Forelimb muscle (tissue), 1 donor: ENCODE results near the gene RHOD. TPM values are rescaled to one million over a fixed set of nuclear protein-coding genes. Genes with fewer than 3 reads are reported as not detected.

Source experiments
- DNase-seq: peaks from one replicate; pipeline ENCODE4 v3.0.0-alpha.2; 2013; ENCODE audit warnings: low read depth
- polyA plus RNA-seq: library from polyadenylated mRNA; unstranded; fragments of 120-200 nt; gene quantifications from one replicate; pipeline ENCODE4 v1.2.1, GENCODE V29; 2013; ENCODE audit not compliant: insufficient read length

RHOD gene
- polyA plus RNA-seq, 1 donor = 18.5 TPM

DNA sequence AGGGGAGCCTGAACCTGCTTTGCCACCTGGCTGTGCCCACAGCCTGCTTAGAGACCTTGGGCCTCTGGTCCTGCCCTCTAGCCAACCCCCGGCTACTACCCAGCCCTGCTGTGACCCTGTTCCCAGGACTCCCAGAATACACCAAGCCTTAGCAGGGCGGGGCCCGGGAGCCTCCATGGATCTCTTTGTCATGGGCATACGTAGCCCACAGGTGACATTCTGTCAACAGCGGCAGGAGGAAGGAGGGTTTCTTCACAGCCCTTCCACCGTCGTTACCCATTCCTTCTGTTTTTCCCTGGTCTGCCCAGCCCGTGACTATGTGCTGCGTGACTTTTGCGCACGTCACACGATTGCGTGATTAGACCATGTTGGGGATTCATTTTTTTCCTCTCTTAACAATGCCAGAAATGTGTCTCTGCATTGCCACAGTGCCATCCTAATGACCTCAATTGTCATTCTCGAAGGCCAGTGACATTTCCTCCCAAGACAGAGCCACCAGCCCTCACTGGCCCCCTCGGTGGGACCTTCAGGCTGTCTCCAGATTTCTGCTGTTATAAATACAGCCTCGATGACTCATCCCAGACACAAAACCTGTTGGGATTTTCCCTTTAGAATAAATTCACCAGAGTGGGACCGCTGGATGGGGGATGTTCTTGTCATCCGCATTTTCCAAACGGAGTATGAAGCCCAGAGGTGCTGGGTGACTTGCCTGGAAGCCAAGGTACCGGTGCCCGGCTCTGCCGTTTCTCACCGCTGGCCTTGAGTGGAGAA is 24.7 kb upstream of the RHOD start:
- no peak for DNase-seq

DNA sequence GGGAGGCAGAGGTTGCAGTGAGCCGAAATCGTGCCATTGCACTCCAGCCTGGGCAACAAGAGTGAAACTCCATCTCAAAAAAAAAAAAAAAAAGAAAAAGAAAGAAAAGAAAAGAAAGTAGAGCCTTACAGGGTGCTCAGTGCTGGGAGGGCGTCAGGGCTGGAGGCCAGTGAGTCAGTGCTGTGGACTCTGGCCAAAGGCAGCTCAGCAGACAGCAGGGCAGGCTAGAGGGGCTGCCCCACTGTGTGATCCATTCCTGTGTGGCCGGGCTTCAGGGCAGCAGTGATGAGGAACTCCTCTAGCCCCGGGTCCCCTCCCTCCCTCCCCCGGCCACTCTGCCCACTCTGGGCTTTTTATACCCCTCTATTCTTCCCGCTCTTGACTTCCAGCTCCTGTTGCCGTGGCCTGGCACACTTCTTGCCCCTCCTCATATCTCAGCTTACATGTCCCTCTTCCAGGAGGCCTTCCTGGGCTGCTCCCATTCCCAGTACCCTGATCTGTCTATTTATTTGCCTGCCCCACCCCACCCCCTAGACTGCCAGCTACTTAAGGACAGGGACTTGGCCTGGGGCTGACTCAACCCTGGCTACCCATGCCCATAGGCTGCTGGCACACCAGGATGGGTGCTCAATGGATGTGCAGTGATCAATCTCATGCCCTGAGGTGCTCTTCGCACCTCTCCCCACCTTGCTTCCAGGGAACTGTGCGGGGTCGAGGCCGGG is 23.7 kb upstream of the RHOD start:
- no peak for DNase-seq

DNA sequence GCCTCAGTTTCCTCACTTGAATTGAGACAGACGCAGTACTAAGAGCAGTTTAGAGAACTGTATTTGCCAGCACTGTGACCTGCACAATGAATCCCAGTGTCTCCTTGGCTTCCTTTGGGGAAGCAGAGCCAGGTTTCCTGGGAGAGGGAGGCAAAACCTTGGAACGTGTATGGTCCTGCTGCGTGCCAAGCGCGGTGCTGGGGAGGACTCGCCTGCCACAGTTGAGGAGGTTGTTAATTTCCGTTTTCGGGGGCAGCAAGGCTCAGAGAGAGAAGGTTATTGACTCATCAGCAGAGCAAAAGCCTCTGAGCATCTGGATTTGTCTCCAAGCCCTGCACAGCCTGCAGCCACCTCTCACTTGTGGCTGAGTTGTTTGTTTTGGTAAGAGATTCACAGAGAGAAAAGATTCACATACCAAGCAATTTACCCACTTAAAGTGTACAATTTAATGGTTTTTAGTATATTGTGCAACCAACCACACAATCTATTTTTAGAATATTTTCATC is 22.9 kb upstream of the RHOD start:
- no peak for DNase-seq

DNA sequence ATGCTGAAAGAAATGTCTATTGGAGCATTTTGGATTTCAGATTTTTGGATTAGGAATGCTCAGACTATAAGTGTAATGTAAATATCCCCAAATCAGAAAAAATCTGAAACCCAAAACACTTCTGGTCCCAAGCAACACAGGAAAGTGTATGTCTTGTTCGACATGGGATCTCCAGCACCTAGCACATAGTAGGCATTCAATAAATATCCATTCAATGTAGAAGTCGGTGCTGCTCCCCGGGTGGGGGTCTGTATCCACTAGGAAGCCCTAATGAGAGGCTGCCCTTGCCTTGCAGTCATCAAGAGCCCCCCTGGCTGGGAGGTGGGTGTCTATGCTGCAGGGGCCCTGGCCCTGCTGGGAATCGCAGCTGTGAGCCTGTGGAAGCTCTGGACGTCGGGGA is 22.3 kb upstream of the RHOD start:
- DNase-seq = no peak

DNA sequence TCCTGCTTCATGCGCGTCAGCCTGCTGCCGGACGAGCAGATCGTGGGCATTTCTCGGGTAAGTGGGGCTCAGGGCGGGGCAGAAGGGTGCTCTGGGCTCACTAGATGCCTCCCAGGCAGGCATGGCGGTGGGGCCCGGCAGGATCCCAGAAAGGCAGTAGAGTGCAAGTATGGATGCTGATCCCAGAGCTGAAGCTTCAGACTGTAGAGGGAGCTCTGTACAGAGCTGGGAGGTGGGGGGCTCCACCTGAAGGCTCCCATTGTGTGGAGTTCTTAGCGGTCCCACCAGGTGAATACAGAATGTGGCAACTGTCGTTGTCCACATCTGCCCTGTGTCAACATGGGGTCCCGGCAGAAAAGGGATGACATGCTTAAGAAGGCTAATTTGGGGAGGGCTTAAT is 16.5 kb upstream of the RHOD start:
- no peak for DNase-seq

DNA sequence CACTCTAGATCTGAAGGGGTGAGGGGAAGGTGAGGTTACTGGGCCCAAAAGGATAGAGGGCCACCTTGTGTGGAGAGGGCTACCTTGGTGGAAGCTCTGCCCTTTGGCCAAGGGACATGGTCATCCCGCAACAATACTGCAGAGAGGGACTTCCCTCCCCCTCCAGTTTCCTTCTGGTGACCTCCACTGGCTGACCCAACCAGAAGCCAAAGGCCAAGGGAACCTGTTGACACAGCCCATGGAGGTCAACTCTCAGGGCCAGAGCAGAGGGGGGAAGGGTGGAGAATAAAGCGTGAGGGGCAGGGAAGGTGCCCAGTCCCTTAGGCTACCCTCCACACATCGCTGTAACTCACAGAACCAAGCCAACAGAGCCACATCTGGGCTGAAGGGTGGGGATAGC is 15.0 kb upstream of the RHOD start:
- DNase-seq = no peak

DNA sequence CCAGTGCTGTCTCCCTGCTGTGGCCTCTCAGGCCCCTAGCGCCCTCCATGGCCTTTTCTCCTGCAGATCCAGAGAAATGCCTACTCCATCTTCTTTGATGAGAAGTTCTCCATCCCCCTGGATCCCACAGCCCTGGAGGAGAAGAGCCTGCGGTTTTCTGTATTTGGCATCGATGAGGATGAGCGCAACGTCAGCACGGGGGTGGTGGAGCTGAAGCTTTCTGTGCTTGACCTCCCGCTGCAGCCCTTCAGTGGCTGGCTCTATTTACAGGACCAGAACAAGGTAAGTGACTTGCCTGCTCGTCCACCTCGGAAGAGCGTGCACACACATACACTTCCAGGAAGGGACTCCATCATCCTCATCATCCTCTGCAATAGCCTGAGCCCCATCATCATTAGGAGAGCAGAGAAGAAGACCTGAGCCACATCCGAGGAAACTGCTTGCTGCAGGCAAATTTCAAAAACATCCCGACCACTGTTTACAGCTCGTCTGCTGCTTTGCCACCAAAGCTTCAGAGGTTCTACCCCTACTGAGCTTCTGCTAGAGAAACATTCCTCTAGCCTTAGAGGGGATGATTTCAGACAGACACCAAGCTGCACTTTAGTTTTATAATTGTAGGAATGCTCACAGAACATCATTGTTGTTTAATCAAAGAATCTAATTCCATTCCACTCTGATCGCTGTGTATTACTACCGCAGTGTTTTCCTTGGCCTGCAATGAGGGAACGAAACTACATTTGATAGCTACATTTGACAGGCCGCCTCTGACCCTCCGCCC is 12.9 kb upstream of the RHOD start:
- DNase-seq = no peak

DNA sequence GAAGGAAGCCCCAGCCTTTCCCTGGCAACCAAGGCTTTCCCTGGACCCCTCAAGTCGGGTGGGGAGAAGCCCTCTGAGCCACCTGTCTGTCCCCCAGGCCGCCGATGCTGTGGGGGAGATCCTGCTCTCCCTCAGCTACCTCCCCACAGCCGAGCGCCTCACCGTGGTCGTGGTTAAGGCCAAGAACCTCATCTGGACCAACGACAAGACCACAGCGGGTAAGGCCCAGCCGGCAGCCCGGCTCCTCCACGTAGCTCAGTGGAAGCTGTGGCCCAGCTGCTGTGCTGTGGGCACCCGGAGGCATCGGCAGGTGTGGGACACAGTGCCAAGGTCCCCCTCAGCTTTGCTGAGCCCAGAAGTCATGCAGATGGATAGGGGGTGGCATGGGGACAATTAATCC is 12.2 kb upstream of the RHOD start:
- no peak for DNase-seq

DNA sequence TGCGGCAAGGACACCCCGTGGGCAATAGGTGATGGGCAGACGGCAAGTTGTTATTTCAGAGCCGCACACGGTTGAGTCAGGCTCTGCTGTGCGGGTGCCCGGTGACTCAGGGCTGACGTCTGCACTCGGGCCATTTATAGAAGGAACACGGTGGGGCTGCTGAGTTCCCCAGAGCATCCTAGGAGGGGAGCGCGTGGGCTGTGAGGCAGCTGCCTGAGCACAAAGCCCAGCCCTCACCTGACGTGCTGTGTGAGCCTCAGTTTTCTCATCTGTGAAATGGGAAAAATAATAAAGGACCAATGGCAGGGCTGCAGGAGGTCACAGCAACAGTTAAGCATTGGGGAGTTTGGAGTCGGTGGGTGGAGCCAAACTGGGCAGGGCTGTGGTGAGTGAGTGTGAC is 11.3 kb upstream of the RHOD start:
- DNase-seq = no peak

DNA sequence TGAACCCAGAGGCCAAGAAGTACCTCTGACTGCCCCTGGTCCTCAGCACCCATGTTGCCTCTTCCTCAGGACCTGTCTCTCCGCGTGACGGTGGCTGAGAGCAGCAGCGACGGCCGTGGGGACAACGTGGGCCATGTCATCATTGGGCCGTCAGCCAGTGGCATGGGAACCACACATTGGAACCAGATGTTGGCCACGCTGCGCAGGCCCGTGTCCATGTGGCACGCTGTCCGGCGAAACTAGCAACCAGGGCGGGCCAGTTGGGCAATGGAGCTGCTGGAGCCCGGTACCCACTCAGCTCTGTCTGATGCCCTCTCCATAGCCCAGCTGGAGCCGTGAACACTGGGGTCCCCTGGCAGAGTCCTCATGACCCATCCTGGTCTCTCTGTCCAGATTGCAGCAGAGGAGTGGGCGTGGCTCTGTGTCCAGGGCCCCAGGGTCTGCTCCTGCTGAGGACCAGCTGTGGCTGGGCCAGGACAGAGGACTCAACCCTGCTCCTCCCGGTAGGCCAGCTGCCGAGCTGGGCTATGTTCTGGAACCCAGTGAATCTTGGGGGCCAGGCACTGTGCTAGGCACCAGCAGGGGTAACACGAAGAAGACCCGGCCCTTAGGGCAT is 8.0 kb upstream of the RHOD start:
- no peak for DNase-seq

DNA sequence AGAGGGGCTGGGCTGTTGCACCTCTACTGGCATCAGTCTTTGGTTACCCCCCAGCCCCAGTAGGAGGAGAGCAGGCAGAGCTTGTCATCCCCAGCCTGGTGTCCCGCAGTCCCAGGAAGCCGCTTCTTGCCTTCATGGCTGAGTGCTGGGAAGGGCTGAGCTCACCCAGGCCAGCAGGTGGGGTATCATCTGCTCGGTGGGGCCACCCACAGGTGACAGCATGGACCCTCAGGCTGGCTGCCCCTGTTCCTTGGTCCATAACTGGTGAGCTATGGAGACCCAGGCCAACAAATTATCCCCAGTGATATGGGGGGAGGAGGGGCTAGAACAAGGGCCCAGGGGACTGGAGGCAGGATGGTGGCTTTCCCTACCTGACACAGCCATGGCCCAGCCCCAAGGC is 6.5 kb upstream of the RHOD start:
- DNase-seq = no peak

DNA sequence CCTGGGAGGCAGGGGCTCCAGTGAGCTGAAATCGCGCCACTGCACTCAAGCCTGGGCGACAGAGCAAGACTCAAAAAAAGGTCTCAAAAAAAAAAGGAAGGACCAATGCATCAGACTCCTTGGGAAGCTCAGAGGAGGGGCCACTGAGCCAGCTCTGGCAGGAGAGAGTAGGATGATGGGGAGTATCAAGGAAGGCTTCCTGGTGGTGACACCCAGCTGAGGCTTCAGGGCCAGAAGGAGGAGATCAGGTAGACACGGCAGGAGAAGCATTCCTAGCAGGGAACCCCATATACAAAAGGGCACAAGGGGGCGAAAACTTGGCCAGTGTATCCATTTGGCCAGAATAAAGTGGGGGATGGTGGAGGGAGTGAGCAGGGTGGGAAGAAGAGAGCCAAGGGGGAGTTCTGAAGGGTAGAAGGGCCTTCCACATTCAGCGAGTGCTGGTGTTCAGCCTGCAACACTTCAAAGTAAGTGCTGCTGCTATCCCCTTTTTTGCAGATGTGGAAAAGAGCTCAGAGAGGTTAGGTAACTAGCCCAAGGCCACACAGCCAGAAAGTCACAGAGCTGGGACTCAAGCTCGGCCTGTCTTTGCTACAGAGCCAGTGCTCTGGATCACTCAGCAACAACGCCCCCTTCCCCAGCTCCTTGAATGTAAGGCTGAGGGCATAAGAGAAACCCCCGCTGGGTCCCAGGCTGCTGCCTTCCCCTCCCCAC is 5.3 kb upstream of the RHOD start:
- no peak for DNase-seq

DNA sequence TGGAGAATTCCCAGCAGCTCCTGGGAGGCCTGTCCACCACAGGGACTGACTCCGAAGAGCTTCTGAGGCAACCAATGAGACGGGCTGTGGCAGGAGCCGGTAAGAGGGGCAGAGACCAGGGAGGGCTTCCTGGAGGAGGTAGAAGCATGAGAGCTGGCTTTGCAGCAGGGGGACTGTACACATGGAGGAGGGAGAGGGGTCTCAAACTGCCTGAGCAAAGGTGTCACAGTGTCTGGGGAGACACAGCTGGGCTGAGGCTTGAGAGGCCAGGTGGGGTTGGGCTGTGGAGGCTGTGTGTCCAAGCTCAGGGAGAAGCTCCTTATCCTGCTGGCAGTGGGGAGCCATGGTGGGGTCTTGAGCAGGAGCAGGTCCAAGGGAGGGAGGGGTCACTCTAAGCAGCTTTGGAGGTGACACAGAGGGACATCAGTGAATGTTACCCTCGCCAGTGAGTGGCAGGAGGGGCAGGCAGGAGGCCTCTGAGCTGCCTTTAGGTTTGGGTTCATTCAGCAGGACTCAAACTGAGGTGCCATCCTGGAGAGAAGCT is 4.6 kb upstream of the RHOD start:
- DNase-seq = no peak

DNA sequence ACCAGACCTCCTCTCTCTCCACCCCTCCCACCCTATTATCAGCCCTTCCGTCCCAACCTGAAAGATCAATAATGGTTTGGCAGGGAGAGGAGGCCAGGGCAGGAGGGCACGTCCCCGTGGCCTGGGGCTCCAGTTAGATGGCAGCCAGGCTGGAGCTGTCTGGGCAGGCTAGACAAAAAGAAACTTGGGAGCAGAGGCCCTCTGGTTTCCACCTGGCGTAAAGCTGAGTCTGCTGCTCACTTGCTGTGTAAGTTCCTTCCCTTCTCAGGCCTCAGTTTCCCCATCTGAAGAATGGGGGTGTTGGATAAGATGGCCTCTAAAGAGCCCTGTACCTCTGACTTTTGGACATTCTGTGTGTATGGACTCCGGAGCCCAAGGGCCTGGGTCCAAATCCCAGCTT is 3.8 kb upstream of the RHOD start:
- no peak for DNase-seq

DNA sequence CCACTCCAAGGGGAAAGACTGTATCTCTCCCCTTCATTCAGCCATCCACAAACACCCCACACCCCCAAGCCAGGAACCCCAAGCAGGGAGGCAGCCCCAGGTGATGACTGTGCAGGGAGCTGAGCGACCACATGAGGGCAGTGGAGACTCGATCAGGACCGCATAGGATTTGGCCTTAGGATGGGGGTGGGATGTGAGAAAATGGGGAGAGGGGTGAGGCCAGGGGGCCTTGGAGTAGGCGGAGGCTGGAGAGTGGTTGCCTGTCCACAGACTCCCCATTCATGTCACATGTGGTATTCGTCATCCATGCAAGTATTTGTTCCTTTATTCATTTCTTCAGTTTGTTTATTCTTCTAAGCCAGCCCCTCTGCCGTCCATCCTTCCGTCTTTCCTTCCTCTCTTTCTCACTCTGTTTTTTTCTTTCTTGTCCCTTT is 2.7 kb upstream of the RHOD start:
- DNase-seq = no peak

DNA sequence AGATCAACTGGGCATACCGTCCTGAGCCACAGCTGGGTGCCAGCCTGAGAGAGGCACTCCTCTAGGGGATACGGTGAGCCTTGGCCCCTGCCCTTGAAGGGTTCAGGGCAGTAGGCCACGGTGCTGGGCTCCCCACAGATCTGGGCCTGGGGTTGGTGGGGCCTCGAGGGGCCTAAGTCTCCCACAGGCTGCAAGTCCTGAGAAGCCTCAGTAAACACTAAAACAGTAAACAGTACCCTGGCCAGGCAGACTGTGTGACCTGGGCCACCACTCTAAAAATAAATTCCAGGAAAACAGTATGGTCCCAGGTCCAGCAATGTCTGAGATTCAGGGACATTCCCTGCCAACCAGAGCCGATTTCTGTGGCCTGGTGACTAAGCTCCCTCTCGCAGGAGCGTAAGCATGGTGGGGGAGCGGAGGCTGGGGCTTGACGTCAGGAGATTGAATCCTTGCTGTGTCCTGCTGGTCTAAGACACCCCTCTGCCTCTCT is 2.3 kb upstream of the RHOD start:
- DNase-seq = no peak

DNA sequence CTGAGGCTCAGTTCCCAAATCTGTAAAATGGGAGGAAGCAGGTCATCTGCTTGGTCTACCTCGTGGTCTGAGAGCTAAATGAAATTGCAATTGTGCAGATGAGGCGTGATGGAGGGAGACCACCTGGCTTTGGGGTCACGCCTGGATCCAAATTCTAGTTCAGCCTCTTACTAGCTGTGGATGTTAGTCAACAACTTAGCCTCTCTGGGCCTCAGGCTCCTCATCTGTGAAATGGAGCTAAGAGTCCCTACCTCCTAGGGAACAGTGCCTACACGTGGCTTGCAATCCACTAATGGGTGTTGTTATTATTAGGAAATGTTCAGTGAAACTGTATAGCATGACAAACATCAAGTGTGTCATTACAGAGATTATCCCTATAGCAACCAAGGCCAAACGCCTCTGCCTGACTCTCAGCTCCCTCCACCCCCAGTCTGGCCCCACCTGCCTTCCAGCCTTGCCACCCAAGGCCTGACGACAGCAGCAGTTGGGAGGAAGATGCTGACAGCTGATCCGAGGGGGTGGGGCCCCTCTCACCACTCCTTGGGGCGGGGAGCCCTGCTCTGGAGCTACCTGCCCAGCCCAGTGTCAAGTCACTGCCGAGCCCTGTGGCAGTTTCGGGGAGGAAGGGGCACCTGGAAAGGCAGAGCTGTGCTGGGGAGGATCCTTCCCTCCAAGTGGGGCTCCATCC is 1.7 kb upstream of the RHOD start:
- no peak for DNase-seq

DNA sequence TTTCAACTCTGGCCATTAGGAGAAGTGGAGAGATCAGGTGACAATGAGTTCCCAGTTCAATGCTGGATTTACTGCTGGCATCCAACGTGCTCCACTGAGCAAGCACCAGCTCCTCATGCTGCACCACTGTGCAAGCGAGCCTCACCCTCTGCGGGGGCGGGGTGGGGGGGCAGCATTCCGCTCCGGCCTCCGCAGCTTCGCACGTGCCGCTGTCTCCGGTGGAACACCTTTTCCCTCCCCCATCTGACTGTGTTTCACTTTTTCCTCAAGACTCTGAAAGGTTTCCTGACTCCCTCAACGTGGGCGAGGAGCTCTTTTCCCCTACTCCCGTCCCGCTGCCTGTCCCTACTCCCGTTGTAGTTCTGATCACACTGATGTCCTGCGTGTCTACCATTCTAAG is 835 bp upstream of the RHOD start:
- no peak for DNase-seq

DNA sequence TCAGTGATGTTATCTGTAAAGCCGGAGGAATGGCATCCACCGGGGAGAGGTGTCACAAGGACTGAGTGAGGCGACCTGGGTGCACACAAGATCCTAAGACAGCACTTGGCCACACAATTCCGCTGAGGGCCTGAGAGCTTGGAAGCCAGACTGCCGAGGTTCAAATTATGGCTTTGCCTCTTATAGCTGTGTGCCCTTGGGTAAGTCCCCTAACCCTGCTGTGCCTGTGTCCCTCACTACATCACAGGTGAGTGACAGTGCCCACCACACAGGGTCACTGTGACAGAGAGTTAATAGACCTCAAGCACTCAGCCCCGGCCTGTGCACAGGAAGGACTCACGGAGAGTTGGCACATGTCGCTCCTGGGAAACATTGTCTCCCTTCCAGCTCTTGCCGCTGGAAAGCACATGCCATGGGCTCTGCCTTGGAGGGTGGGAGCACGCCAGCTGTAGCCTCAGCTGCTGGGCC is 592 bp downstream of the RHOD start:
- no peak for DNase-seq

DNA sequence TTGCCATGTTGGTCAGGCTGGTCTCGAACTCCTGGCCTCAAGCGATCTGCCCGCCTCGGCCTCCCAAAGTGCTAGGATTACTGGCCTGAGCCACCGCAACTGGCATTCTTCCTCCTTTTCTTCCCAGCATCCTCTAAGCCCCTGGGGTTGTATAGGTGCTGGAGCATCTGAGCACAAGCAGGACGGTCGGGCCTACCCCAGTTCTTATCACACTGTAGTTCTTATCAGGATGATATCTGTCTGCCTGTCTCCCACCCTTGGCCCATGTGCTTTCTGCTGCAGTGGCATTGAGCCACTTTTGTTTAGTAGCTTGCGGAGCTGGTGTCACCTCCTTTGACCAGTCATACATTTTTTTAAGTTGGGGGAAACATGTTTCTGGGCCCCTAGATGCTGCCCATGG is 1.9 kb downstream of the RHOD start:
- no peak for DNase-seq
